MCF 10A (cell line): Measurements from ENCODE around the gene CDC14B. TPM values are rescaled to one million over a fixed set of nuclear protein-coding genes. Genes with fewer than 3 reads are reported as not detected.

Source experiments
- BruUV-seq: library from RNA; stranded (reverse); fragments of 400-500 nt; replicated peaks from 2 replicates; lab custom pipeline; 2021; lab: Mats Ljungman, UMichigan
- CTCF ChIA-PET: fragments of 300-600 bp; sonication (Branson Sonifier 250); formaldehyde crosslinking; extraction: SDS; loops from one replicate; lab custom pipeline; 2021; ENCODE audit warnings: antibody characterized with exemption, inconsistent platforms; lab: Yijun Ruan, JAX
- POLR2A ChIA-PET: fragments of 300-600, 350-650 bp; sonication (Branson Sonifier 250); formaldehyde crosslinking; extraction: SDS; loops from one replicate; lab custom pipeline; 2020; ENCODE audit warnings: antibody characterized with exemption, inconsistent platforms; lab: Yijun Ruan, JAX
- DNase-seq: peaks from one replicate; pipeline ENCODE4 v3.0.0-alpha.2; 2018; ENCODE audit not compliant: unreplicated experiment
- H3K27ac Mint-ChIP-seq: one replicate; pipeline ENCODE4 v1.8.0; 2022; ENCODE audit warnings: mild to moderate bottlenecking, low read depth, mixed read lengths; ENCODE audit not compliant: unreplicated experiment
- H3K27me3 Mint-ChIP-seq: one replicate; pipeline ENCODE4 v1.8.0; 2022; ENCODE audit warnings: mixed read lengths; ENCODE audit not compliant: insufficient read depth, unreplicated experiment
- H3K36me3 Mint-ChIP-seq: one replicate; pipeline ENCODE4 v1.8.0; 2022; ENCODE audit warnings: mild to moderate bottlenecking, moderate library complexity, mixed read lengths; ENCODE audit not compliant: insufficient read depth, unreplicated experiment
- H3K4me1 Mint-ChIP-seq: one replicate; pipeline ENCODE4 v1.8.0; 2022; ENCODE audit warnings: mixed read lengths; ENCODE audit not compliant: insufficient read depth, unreplicated experiment
- H3K4me3 Mint-ChIP-seq: one replicate; pipeline ENCODE4 v1.8.0; 2022; ENCODE audit warnings: mild to moderate bottlenecking, moderate library complexity, mixed read lengths; ENCODE audit not compliant: unreplicated experiment
- H3K9me3 Mint-ChIP-seq: one replicate; pipeline ENCODE4 v1.8.0; 2022; ENCODE audit warnings: mixed read lengths; ENCODE audit not compliant: unreplicated experiment
- intact Hi-C: fragments of 100-400 bp; cut with micrococcal nuclease; formaldehyde crosslinking; loops from 2 replicates; pipeline ENCODE4 v1.14.1; 2022
- total RNA-seq: library from RNA; stranded (reverse); gene quantifications from 2 replicates; pipeline ENCODE4 v1.2.3, GENCODE V29; 2022
- TF ChIP-seq, protein P1 (sequence below): fragments of 200-600 bp; IDR thresholded peaks from one replicate; pipeline ENCODE4 v1.8.0; 2022; ENCODE audit warnings: antibody characterized with exemption, mild to moderate bottlenecking; ENCODE audit not compliant: unreplicated experiment

Gene CDC14B
- total RNA-seq, 1 experiment from 2014 or later = 7.0 TPM

GRCh38 chr9:96567203-96567700, 52.4 kb downstream of the CDC14B start:
- CTCF ChIA-PET = interaction anchor here (0.6 to 2.0 kb wide), 16 partner anchors 9 to 239 kb away, joined by 3 to 8 read pairs (median 3); partner anchors contain the start of gene CDC14B
- intact Hi-C loops = loop anchor here (1.0 to 2.0 kb wide), 2 partner anchors 52 to 116 kb away; partner anchors contain the start of genes CDC14B and HABP4
- DNase-seq = no peak

GRCh38 chr9:96566498-96567202, 53.0 kb downstream of the CDC14B start:
- ChIA-PET CTCF (interaction anchor here (0.6 to 2.0 kb wide), 25 partner anchors 9 to 622 kb away, joined by 3 to 8 read pairs (median 3); partner anchors contain the start of gene CDC14B), POLR2A (interaction anchor here (0.6 to 3.0 kb wide), 16 partner anchors 11 to 285 kb away, joined by 3 to 12 read pairs (median 4); partner anchors contain the start of genes HABP4 and PRXL2C)
- H3K4me3 Mint-ChIP-seq = peak overlapping the region; percentile 80
- TF ChIP-seq, protein P1, sequence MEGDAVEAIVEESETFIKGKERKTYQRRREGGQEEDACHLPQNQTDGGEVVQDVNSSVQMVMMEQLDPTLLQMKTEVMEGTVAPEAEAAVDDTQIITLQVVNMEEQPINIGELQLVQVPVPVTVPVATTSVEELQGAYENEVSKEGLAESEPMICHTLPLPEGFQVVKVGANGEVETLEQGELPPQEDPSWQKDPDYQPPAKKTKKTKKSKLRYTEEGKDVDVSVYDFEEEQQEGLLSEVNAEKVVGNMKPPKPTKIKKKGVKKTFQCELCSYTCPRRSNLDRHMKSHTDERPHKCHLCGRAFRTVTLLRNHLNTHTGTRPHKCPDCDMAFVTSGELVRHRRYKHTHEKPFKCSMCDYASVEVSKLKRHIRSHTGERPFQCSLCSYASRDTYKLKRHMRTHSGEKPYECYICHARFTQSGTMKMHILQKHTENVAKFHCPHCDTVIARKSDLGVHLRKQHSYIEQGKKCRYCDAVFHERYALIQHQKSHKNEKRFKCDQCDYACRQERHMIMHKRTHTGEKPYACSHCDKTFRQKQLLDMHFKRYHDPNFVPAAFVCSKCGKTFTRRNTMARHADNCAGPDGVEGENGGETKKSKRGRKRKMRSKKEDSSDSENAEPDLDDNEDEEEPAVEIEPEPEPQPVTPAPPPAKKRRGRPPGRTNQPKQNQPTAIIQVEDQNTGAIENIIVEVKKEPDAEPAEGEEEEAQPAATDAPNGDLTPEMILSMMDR = peak; percentile 49
- peak overlapping the region; percentile 84 for H3K27ac Mint-ChIP-seq
- H3K27me3 Mint-ChIP-seq = no peaks in the 10 kb centered on the region
- peaks cover 6% of the 10 kb centered on the region for H3K4me1 Mint-ChIP-seq
- peak; percentile 63 for DNase-seq
- no peaks in the 10 kb centered on the region for H3K9me3 Mint-ChIP-seq
- H3K36me3 Mint-ChIP-seq = peaks cover 7% of the 10 kb centered on the region
- intact Hi-C loops = loop anchor here (1.0 to 2.0 kb wide), 3 partner anchors 53 to 239 kb away; partner anchors contain the start of genes CDC14B and HABP4
- no TSS peak for BruUV-seq

More at GRCh38 chr9:96567203-96567700, 52.4 kb downstream of the CDC14B start:
- BruUV-seq = no TSS peak
- H3K9me3 Mint-ChIP-seq = no peaks in the 10 kb centered on the region
- peaks cover 7% of the 10 kb centered on the region for H3K36me3 Mint-ChIP-seq
- H3K27ac Mint-ChIP-seq = peak overlapping the region; percentile 84
- TF ChIP-seq, protein P1 = no peak
- POLR2A ChIA-PET = interaction anchor here (0.6 to 3.0 kb wide), 16 partner anchors 10 to 984 kb away, joined by 3 to 12 read pairs (median 4); partner anchors contain the start of genes HABP4 and PRXL2C
- H3K4me1 Mint-ChIP-seq = peaks cover 6% of the 10 kb centered on the region
- no peaks in the 10 kb centered on the region for H3K27me3 Mint-ChIP-seq
- peak overlapping the region; percentile 80 for H3K4me3 Mint-ChIP-seq

- BruUV-seq = no TSS peak
- H3K27me3 Mint-ChIP-seq = no peaks in the 10 kb centered on the region
- peak overlapping the region; percentile 80 for H3K4me3 Mint-ChIP-seq
- POLR2A ChIA-PET = interaction anchor here (0.7 to 3.0 kb wide), 12 partner anchors 12 to 293 kb away, joined by 3 to 12 read pairs (median 5); partner anchors contain the start of genes HABP4 and PRXL2C
- no peak overlapping the region for H3K27ac Mint-ChIP-seq
- peak; percentile 5 for DNase-seq
- intact Hi-C loops = loop anchor here (1.0 to 2.0 kb wide), 2 partner anchors 115 to 239 kb away; partner anchors contain the start of gene HABP4
- CTCF ChIA-PET = interaction anchor here (0.6 to 2.0 kb wide), 19 partner anchors 8 to 623 kb away, joined by 3 to 8 read pairs (median 3); partner anchors contain the start of gene CDC14B
- peaks cover 6% of the 10 kb centered on the region for H3K4me1 Mint-ChIP-seq
- TF ChIP-seq, protein P1 = no peak
- H3K36me3 Mint-ChIP-seq = peaks cover 7% of the 10 kb centered on the region
- H3K9me3 Mint-ChIP-seq = no peaks in the 10 kb centered on the region
These were observed 53.8 kb downstream of the CDC14B start for GRCh38 chr9:96565671-96566497.
